Naive B cell (primary cell): Measurements from ENCODE around the gene GREB1L. TPM values are rescaled to one million over a fixed set of nuclear protein-coding genes. Genes with fewer than 3 reads are reported as not detected.

Source experiments
- ATAC-seq, 2 donors: fragments of 150-1000 bp; cut with Tn5 transposase; 2 replicates each; pipeline ENCODE4 v1.10.0; 2021; ENCODE audit warnings: low read depth in 2 of 2, mild to moderate bottlenecking in 2 of 2, moderate library complexity in 2 of 2
- DNase-seq: peaks from one replicate; pipeline ENCODE4 v3.0.0; 2022
- H3K27ac Mint-ChIP-seq, 6 donors: one replicate each; pipeline ENCODE4 v1.8.0; 2020 to 2022; ENCODE audit warnings: mild to moderate bottlenecking in 6 of 6, mixed read lengths in 6 of 6, moderate library complexity in 5 of 6, inconsistent platforms in 2 of 6
- H3K27me3 Mint-ChIP-seq, 3 donors: one replicate each; pipeline ENCODE4 v1.8.0; 2021 to 2022; ENCODE audit warnings: mixed read lengths in 3 of 3, mild to moderate bottlenecking in 1 of 3
- H3K36me3 Mint-ChIP-seq, 2 donors: one replicate each; pipeline ENCODE4 v1.8.0; 2020 to 2022; ENCODE audit warnings: mixed read lengths in 2 of 2, inconsistent platforms in 1 of 2, mild to moderate bottlenecking in 1 of 2
- H3K4me1 Mint-ChIP-seq, 3 donors: one replicate each; pipeline ENCODE4 v1.8.0; 2020 to 2022; ENCODE audit warnings: mixed read lengths in 3 of 3, inconsistent platforms in 1 of 3, mild to moderate bottlenecking in 1 of 3, moderate library complexity in 1 of 3
- H3K4me3 Mint-ChIP-seq, 8 donors: one replicate each; pipeline ENCODE4 v1.8.0; 2020 to 2022; ENCODE audit warnings: mild to moderate bottlenecking in 8 of 8, mixed read lengths in 8 of 8, moderate library complexity in 8 of 8, inconsistent platforms in 2 of 8
- H3K9me3 Mint-ChIP-seq, 7 donors: one replicate each; pipeline ENCODE4 v1.8.0; 2020 to 2022; ENCODE audit warnings: mixed read lengths in 7 of 7, mild to moderate bottlenecking in 5 of 7, inconsistent platforms in 2 of 7, moderate library complexity in 1 of 7
- polyA plus RNA-seq, 6 donors: library from polyadenylated mRNA; unstranded; fragments of 300-500 nt; fragmentation: Illumina TruSeq; gene quantifications; one replicate each; pipeline ENCODE4 v1.2.3, GENCODE V29; 2021; ENCODE audit warnings: low read depth in 6 of 6

Gene GREB1L
- polyA plus RNA-seq, 6 donors from 2014 or later: 0.06 to 0.25 (median 0.15) TPM; not detected in 3

DNA sequence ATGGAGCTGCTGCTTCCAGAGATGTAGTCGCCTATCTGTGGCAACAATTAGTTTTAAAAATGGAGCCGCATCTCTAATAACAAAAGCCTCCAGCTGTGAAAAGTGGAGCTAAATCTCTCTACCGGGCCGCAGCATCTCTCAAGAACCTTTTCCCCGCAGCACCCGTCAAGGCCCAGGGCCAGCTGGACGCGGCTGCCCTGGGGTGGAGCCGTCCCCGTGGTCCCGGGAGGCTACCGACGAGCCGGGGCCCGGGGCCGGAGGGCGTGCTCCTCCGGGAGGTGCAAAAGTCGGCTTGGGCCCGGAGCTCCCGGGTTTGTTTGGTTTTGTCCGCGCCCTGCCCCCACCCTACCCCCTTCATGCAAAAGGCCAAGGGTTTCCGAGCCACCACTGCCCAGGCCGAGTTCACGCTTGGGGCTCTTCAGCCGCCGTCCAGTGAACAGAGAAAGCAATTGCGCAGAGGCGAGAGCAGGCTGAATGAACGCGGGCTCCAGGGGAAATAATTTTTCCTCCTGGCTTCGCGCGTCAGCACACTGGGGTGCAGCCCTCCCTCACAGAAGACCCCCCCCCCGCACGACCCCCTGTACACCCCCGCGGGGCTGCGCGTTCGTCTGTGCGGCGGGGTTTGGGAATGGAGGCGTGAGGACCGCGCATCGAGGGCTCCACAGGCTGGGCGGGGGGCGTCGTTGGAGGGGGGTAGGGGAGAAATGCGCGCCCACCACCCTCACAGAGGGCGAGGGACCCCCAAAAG, 557 bp upstream of the GREB1L start:
- Mint-ChIP-seq H3K4me1 (peaks cover 0 to 10% (median 5%) of the 10 kb centered on the region in 3 donors), H3K27ac (peak overlapping the region in 1 of 6 donors; percentile 88), H3K9me3 (peaks cover 0 to 5% (median 0%) of the 10 kb centered on the region in 7 donors), H3K4me3 (peak overlapping the region in 6 of 8 donors; percentile 25 to 82 (median 48)), H3K27me3 (peaks cover 44 to 73% (median 49%) of the 10 kb centered on the region in 3 donors), H3K36me3 (no peaks in the 10 kb centered on the region)
- ATAC-seq: no peak
- no peak for DNase-seq

DNA sequence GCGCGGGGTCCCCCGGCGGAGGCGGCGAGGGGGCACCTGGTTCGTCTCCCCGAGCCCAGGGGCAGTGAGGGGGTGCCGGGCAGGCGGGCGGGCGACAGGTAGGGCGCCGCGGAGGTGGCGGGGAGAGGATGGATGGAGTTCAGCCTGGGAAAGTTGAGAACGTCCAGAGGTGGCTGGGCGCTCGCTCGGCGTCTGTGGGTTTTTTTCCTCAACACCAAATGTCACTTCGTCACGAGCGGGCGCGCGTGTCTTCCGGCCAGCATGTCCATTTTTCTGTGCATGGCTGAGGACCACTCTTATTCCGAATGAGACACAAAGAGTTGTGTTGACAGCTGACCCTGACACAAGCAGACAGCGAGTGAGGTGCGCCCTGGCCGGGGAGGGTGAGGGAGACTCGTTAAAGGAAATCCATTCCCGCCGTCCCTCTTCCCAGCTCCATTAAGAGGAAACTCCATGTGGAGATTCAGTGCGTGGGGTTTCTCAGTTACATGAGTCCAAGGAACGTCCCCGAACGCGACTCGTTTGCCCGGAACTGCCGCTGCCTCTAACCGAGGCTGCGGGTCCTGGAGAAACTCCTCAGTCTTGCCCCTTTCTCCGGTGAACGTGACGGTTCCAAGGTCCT, 859 bp downstream of the GREB1L start:
- Mint-ChIP-seq H3K36me3 (no peaks in the 10 kb centered on the region), H3K4me3 (peak overlapping the region in 7 of 8 donors; percentile 10 to 86 (median 67)), H3K9me3 (peaks cover 0 to 5% (median 3%) of the 10 kb centered on the region in 7 donors), H3K4me1 (peaks cover 0 to 10% (median 5%) of the 10 kb centered on the region in 3 donors), H3K27me3 (peaks cover 48 to 66% (median 57%) of the 10 kb centered on the region in 3 donors), H3K27ac (no peak overlapping the region)
- DNase-seq: no peak
- no peak for ATAC-seq

DNA sequence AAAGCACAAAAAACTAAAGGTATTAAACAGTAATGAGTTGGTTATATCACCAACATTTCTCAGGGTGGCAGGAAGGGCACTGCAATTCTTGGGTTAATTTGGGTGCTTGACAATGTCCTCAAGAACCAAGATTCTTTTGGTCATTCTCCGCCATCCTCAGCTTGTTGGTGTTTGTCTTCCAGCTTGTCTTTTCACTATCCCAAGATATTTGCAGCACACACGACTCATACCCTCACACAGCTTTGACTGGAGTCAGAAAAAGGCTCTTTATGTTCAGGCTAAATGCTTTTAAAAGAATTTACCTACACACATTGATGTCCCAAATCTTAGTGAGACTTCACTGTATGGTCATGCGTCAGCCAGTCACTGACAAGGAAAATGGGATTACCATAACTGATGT, 12.5 kb downstream of the GREB1L start:
- no peaks in the 10 kb centered on the region for H3K36me3 Mint-ChIP-seq
- H3K4me3 Mint-ChIP-seq: no peak overlapping the region
- H3K27me3 Mint-ChIP-seq: peaks cover 0 to 23% (median 19%) of the 10 kb centered on the region in 3 donors
- H3K27ac Mint-ChIP-seq: no peak overlapping the region
- no peaks in the 10 kb centered on the region for H3K4me1 Mint-ChIP-seq
- DNase-seq: no peak
- H3K9me3 Mint-ChIP-seq: no peaks in the 10 kb centered on the region
- ATAC-seq: no peak

DNA sequence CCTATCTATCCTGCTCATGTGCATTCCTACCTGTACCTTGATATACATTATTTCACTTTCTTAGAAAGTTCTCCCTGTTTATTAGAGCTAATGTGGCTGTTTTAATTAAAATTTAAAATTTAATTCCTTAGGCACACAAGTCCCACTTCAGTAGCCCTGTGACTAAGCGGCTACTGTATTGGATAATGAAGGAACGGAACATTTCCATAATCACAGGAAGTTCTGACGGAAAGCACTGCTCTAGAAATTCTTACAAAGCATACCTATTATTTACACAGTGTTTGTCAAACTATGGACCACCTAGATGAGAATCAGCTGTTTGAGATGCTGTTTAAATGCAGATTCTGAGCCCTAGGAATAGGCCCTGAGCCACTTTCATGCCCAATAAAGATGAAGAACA, 13.2 kb downstream of the GREB1L start:
- ATAC-seq (no peak), DNase-seq (no peak)
- Mint-ChIP-seq H3K27me3 (peaks cover 0 to 18% (median 13%) of the 10 kb centered on the region in 3 donors), H3K4me1 (no peaks in the 10 kb centered on the region), H3K4me3 (no peak overlapping the region), H3K27ac (no peak overlapping the region), H3K36me3 (no peaks in the 10 kb centered on the region), H3K9me3 (no peaks in the 10 kb centered on the region)

DNA sequence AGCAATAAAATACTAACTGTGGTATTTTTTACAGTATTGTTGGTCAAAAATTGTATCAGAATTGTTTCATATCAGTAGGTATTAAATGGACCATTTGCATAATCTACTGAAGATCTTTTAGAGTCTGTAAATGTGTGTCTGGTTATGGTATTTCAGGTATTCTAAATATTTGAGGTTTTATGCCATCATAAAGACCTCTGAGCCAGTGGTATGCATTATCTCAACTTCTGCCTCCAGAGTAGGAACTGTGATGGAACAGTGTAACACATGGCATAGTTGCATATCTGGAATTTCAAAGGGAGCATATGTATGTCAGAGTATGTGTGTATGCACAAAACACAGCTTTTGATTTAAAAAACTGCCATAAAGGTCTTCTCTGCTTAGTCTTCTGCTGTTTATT, 15.4 kb downstream of the GREB1L start:
- Mint-ChIP-seq H3K27me3 (peaks cover 0 to 14% (median 12%) of the 10 kb centered on the region in 3 donors), H3K27ac (no peak overlapping the region), H3K36me3 (no peaks in the 10 kb centered on the region), H3K9me3 (no peaks in the 10 kb centered on the region), H3K4me3 (no peak overlapping the region), H3K4me1 (no peaks in the 10 kb centered on the region)
- DNase-seq (no peak), ATAC-seq (no peak)

DNA sequence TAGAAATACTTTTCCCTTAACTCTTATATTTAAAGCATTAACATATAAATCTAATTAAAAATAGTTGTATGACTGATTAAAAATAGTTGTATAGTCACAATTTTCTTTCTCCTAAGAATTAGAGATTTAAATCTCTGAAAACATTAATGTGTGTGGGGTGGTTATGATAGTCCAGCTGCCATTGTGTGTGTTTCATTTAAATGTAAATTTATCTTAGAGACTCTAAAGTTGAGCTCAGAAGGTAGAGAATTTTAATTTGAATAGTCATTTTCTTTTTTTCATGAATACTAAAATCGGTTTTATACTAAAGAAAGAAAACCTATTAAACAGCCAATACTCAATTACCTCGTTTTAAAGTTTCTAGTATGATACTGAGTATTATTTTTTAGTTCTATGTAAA, 18.6 kb downstream of the GREB1L start:
- no peaks in the 10 kb centered on the region for H3K36me3 Mint-ChIP-seq
- DNase-seq (no peak), ATAC-seq (no peak)
- H3K4me1 Mint-ChIP-seq: no peaks in the 10 kb centered on the region
- H3K27me3 Mint-ChIP-seq: peaks cover 0 to 14% (median 4%) of the 10 kb centered on the region in 3 donors
- H3K9me3 Mint-ChIP-seq: no peaks in the 10 kb centered on the region
- H3K4me3 Mint-ChIP-seq: no peak overlapping the region
- H3K27ac Mint-ChIP-seq: no peak overlapping the region

DNA sequence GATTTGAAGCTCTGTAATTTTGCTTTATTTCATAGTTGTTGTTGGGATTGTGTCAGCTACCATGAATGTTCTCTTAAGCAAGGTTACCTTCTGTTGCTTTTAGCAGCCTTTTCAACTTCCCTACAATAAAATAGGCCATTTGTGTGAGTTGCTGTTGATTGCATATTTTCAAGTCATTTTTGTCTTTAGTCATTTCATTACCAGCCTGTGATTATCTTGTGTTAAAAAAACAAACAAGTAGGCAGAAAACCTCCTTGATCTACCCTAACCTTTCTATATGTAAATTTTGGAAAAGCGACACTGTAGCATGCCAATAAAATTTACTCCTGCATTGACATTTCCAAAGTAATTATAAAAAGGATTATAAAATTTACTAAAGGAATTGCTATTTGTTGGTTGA, 19.3 kb downstream of the GREB1L start:
- Mint-ChIP-seq H3K9me3 (no peaks in the 10 kb centered on the region), H3K27me3 (peaks cover 0 to 10% (median 6%) of the 10 kb centered on the region in 3 donors), H3K36me3 (no peaks in the 10 kb centered on the region), H3K4me3 (no peak overlapping the region), H3K4me1 (no peaks in the 10 kb centered on the region), H3K27ac (no peak overlapping the region)
- DNase-seq (no peak), ATAC-seq (no peak)

DNA sequence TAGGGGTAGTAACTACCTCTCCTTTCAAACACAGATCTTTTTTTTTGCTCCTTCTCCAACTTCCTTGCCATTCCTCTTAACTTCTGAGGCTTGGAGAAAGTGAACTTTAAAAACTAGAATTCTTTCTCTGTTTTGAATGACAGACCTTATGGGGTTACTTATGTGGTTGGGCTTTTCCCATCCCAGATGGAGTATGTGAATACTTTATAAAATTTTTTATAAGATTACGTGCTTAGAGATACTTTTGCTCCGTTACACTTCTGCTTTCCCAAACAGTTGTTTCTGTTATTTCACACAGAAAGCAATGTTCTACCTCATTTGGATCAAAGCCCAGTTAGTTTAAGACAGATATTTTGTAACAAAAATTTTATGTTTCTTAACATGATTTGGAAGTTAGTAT, 20.2 kb downstream of the GREB1L start:
- Mint-ChIP-seq H3K4me3 (no peak overlapping the region), H3K36me3 (no peaks in the 10 kb centered on the region), H3K27me3 (peaks cover 0 to 9% (median 6%) of the 10 kb centered on the region in 3 donors), H3K4me1 (no peaks in the 10 kb centered on the region), H3K27ac (no peak overlapping the region), H3K9me3 (no peaks in the 10 kb centered on the region)
- DNase-seq: no peak
- ATAC-seq: no peak

DNA sequence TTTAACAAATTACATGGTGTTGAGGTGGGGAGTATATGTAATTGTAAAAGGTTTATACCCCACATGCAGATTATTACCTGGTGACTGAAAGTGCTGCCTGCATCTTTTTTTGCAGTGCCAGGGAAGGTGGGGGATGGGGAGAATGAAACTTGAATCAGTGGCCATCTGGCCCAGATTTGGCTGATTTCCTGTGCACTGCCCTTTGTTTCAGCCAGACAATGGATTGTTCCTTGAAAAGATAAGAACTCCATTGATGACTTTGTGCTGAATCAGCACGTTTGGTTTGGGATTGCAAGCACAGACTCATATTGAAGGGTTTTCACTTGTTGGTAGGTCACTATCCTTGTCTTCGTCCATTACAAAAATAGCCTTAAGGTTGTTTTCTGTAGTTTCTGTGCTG, 20.9 kb downstream of the GREB1L start:
- Mint-ChIP-seq H3K4me1 (no peaks in the 10 kb centered on the region), H3K36me3 (no peaks in the 10 kb centered on the region), H3K9me3 (no peaks in the 10 kb centered on the region), H3K27ac (no peak overlapping the region), H3K27me3 (peaks cover 0 to 10% (median 4%) of the 10 kb centered on the region in 3 donors), H3K4me3 (no peak overlapping the region)
- no peak for ATAC-seq
- DNase-seq: no peak

DNA sequence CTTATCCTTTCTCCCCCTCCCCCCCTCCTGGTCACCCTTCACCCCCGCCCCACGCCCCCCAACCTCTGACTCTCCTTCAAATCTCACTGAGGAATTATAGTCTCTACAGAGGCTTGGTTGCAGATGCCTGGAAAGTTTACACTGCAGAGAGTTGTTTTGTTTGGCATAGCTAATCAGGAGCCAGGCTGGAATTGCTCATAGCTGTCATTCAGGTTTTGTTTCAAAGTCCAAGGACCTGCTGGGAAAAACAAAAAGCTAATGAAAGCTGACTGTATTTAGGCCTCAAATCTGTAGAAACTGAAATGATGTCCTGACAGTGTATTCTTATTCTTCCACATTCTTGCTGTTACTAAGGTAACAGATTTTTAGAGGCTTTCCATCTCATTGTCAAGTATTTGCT, 22.6 kb downstream of the GREB1L start:
- no peak for DNase-seq
- H3K4me1 Mint-ChIP-seq: no peaks in the 10 kb centered on the region
- no peaks in the 10 kb centered on the region for H3K36me3 Mint-ChIP-seq
- no peaks in the 10 kb centered on the region for H3K9me3 Mint-ChIP-seq
- peak overlapping the region in 1 of 6 donors; percentile 23 for H3K27ac Mint-ChIP-seq
- peaks cover 0 to 11% (median 0%) of the 10 kb centered on the region in 3 donors for H3K27me3 Mint-ChIP-seq
- no peak overlapping the region for H3K4me3 Mint-ChIP-seq
- no peak for ATAC-seq

DNA sequence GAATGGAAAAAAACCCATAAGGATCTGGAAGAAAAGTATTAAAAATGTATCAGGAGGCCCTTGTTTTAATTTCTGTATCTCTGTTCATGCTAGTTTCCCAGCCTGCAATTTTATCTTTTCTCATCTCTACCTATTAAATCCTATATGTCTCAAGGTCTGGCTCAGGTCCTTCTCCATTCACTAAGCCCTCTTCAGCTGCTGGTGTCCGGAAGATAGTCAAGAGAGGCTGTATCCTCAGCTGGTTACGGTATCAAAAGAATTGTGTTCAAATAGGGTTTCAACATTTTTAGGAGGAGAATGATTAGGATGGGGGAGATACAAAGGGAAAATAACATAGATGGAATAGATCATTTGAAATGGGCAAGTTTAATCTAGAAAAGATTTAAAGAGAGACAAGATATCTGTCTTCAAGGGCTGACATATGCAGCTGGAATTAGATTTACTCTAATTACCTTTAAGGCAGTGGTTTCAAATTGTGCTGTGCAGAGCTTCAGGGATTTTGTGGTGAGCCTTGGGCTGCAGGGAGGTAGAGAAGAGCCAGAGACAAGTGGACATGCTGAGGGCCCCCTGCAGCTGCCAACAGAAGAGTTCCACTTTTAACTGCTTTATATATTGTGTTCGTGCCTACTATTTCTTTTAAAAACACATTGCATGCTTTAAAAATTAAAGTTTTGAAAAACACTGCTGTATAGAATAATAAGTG, 24.1 kb downstream of the GREB1L start:
- Mint-ChIP-seq H3K9me3 (no peaks in the 10 kb centered on the region), H3K27ac (no peak overlapping the region), H3K4me3 (no peak overlapping the region), H3K36me3 (no peaks in the 10 kb centered on the region), H3K27me3 (peaks cover 0 to 11% (median 0%) of the 10 kb centered on the region in 3 donors), H3K4me1 (no peaks in the 10 kb centered on the region)
- ATAC-seq (no peak), DNase-seq (no peak)

DNA sequence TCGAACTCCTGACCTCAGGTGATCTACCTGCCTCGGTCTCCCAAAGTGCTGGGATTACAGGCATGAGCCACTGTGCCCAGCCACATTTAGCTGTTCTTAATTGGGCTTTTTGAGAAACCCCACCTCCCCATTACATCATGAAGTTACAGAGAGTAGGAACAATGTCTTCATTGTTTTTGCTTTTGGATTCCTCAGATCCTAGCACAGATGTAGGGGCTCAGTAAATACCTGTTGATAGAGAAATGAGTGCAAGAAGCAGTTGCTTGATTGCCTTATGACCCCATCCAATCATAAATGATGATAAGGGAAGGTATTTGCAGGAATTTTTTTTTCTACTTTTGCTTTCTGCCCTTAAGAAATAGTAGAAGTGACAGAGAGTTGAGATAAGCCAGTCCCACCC, 25.4 kb downstream of the GREB1L start:
- DNase-seq: no peak
- H3K4me1 Mint-ChIP-seq: no peaks in the 10 kb centered on the region
- H3K27me3 Mint-ChIP-seq: peaks cover 0 to 11% (median 0%) of the 10 kb centered on the region in 3 donors
- no peak overlapping the region for H3K27ac Mint-ChIP-seq
- H3K36me3 Mint-ChIP-seq: no peaks in the 10 kb centered on the region
- H3K4me3 Mint-ChIP-seq: no peak overlapping the region
- no peak for ATAC-seq
- H3K9me3 Mint-ChIP-seq: no peaks in the 10 kb centered on the region

DNA sequence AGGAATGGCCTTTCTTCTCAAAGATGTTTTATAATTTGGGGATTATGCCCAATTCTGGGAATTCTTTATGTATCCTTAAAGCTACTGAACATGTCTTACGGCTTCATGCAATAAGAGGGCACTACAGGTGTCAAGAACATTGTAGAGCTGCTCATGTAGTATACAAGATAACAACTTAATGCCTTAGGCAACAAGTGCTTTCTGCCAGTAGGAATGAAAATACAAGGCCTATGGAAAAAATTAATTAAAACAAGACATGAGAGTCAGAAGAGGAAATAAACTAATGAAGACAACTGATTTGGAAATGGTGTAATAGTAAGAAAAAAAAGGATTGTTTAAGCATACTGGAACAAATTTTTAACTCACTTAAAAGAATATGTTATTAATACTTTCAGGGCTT, 27.3 kb downstream of the GREB1L start:
- Mint-ChIP-seq H3K4me3 (no peak overlapping the region), H3K9me3 (peaks cover 0 to 3% (median 0%) of the 10 kb centered on the region in 7 donors), H3K4me1 (no peaks in the 10 kb centered on the region), H3K27me3 (peaks cover 0 to 11% (median 0%) of the 10 kb centered on the region in 3 donors), H3K27ac (no peak overlapping the region), H3K36me3 (no peaks in the 10 kb centered on the region)
- ATAC-seq: no peak
- DNase-seq: no peak

DNA sequence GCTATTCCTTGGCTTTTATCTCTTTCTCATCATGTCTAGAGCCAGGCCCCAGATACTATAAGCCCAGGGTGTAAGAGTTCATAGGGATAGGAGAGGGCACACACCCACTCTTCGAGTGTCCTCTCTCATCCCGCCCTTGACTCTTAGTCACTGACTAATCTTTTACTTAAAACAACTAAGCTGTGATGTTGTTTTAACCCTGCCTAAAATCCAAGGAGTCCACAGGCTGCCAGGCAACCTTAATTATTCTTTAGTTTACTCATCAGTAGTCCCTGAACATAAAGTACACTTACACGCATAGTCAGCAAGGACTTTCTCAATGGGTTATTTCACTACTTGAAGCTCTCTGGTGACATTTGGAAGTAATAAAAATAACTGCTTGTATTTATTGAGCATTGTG, 28.4 kb downstream of the GREB1L start:
- Mint-ChIP-seq H3K4me1 (no peaks in the 10 kb centered on the region), H3K27ac (no peak overlapping the region), H3K27me3 (peaks cover 0 to 11% (median 0%) of the 10 kb centered on the region in 3 donors), H3K9me3 (peaks cover 0 to 3% (median 0%) of the 10 kb centered on the region in 7 donors), H3K36me3 (no peaks in the 10 kb centered on the region), H3K4me3 (no peak overlapping the region)
- no peak for DNase-seq
- no peak for ATAC-seq
